PC-3 (cell line): ENCODE results near the gene ADGRL3. TPM values are rescaled to one million over a fixed set of nuclear protein-coding genes. Genes with fewer than 3 reads are reported as not detected.

Experiments used
- ATAC-seq: fragments of 200-7000 bp; cut with Tn5 transposase; 2 replicates; pipeline ENCODE4 v1.9.1; 2020; ENCODE audit warnings: mild to moderate bottlenecking, moderate library complexity
- BruUV-seq: library from RNA; stranded (reverse); fragments of 400-500 nt; replicated peaks from 2 replicates; lab custom pipeline; 2021; lab: Mats Ljungman, UMichigan
- CTCF ChIA-PET: fragments of 300-600 bp; sonication (Branson Sonifier 250); formaldehyde crosslinking; loops from one replicate; lab custom pipeline; 2022; ENCODE audit warnings: antibody characterized with exemption; lab: Charles Lee
- POLR2A ChIA-PET: fragments of 300-600 bp; sonication (Branson Sonifier 250); formaldehyde crosslinking; loops from one replicate; lab custom pipeline; 2022; ENCODE audit warnings: antibody characterized with exemption; ENCODE audit not compliant: unreplicated experiment; lab: Charles Lee
- DNase-seq: peaks from one replicate; pipeline ENCODE4 v3.0.0-alpha.2; 2015
- H2AFZ ChIP-seq: fragments of 300-600 bp; sonication (generic); 2 replicates; pipeline ENCODE4 v1.6.0; 2016; ENCODE audit warnings: antibody characterized with exemption, low read length
- H3F3A ChIP-seq: fragments of 300-600 bp; sonication (generic); one replicate; pipeline ENCODE4 v1.6.0; 2017; ENCODE audit warnings: antibody characterized with exemption, low read length, control low read depth, mild to moderate bottlenecking; ENCODE audit not compliant: unreplicated experiment
- H3K27ac ChIP-seq: fragments of 300-600 bp; sonication (generic); 2 replicates; pipeline ENCODE4 v1.5.1; 2016; ENCODE audit warnings: mild to moderate bottlenecking, low read length
- H3K27me3 ChIP-seq: fragments of 300-600 bp; sonication (generic); 2 replicates; pipeline ENCODE4 v1.6.1; 2016; ENCODE audit warnings: low read length, mixed read lengths
- H3K36me3 ChIP-seq: fragments of 300-600 bp; sonication (generic); 2 replicates; pipeline ENCODE4 v1.6.1; 2016; ENCODE audit warnings: low read depth, mixed run types, low read length, mixed read lengths
- H3K4me1 ChIP-seq: fragments of 300-600 bp; sonication (generic); 2 replicates; pipeline ENCODE4 v1.5.1; 2016; ENCODE audit warnings: low read length; ENCODE audit not compliant: insufficient read depth
- H3K4me2 ChIP-seq: fragments of 300-600 bp; sonication (generic); 2 replicates; pipeline ENCODE4 v1.6.0; 2016; ENCODE audit warnings: low read length
- H3K4me3 ChIP-seq: fragments of 300-600 bp; sonication (generic); 2 replicates; pipeline ENCODE4 v1.5.1; 2016; ENCODE audit warnings: mild to moderate bottlenecking, low read length, mixed read lengths
- H3K79me2 ChIP-seq: fragments of 300-600 bp; sonication (generic); 2 replicates; pipeline ENCODE4 v1.6.1; 2017; ENCODE audit warnings: low read length, mixed read lengths
- H3K9ac ChIP-seq: fragments of 300-600 bp; sonication (generic); 2 replicates; pipeline ENCODE4 v1.6.0; 2016; ENCODE audit warnings: mild to moderate bottlenecking, low read length
- H3K9me2 ChIP-seq: fragments of 300-600 bp; sonication (generic); replicated peaks from 2 replicates; pipeline ENCODE4 v1.6.1; 2016; ENCODE audit warnings: mixed run types, low read length, mixed read lengths
- H3K9me3 ChIP-seq: fragments of 300-600 bp; sonication (generic); 2 replicates; pipeline ENCODE4 v1.6.1; 2016; ENCODE audit warnings: low read length, mixed read lengths
- H4K20me1 ChIP-seq: fragments of 300-600 bp; sonication (generic); 2 replicates; pipeline ENCODE4 v1.6.1; 2016; ENCODE audit warnings: low read length, mixed read lengths
- CTCF ChIP-seq: fragments of 300-600 bp; sonication (generic); conservative IDR thresholded peaks from 2 replicates; pipeline ENCODE4 v1.5.1; 2017; ENCODE audit warnings: antibody characterized with exemption, low read depth, mild to moderate bottlenecking, low read length
- EZH2 ChIP-seq: fragments of 300-600 bp; sonication (generic); IDR thresholded peaks from one replicate; pipeline ENCODE4 v1.6.1; 2017; ENCODE audit warnings: antibody characterized with exemption, mild to moderate bottlenecking, low read length; ENCODE audit not compliant: unreplicated experiment
- EZH2phosphoT487 ChIP-seq: fragments of 300-600 bp; sonication (generic); IDR thresholded peaks from 2 replicates; pipeline ENCODE4 v1.6.1; 2018; ENCODE audit warnings: mild to moderate bottlenecking, antibody characterized with exemption, low read length, borderline replicate concordance
- intact Hi-C: fragments of 100-400 bp; cut with micrococcal nuclease; formaldehyde crosslinking; loops from 2 replicates; pipeline ENCODE4 v1.9.0; 2023
- total RNA-seq: library from RNA; depleted of rRNA; stranded (reverse); fragments of >200 nt; gene quantifications from 2 replicates; pipeline ENCODE4 v1.2.3, GENCODE V29; 2014

The ADGRL3 gene
- total RNA-seq, 1 experiment from 2014 or later = 0.66 TPM

DNA sequence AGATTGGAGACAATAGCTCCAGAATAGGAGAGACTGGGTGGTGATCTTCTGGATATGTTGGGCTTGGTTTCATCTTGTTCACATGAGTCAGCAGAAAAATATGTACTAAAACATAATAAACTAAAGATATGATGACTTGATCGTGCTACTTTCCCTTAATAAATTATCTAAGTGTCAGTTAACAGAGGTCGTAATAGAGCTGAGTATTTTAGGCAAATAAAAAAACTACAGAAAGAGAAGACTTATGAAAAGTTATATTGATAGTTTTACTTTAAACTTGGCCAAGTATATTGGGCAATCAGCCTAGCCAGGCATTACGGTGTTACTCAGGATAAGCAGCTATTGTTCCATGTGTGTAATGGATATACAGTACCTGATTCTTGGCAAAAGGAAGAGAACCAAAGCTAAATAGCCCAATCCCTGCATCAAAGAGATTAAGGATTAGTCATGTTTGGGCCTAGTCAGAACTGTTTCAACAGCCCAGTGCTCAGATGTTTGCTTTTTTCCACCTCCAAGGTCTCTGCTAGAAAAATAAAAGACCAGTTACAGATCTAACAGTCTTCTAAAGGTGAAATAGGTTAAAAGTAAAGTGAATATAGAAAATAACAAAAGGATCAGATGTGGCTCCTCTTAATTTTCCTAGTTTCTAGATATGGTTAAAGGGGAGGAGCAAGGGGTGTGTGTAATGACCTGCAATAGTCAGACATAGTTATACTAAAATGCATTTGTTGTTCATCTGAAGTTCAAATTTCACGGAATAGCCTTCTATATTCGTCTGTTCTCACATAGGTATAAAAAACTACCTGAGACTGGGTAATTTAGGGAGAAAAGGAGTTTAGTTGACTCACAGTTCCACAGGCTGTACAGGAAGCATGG lies 262.6 kb downstream of the ADGRL3 start:
- ChIA-PET POLR2A (interaction anchor here (0.6 kb wide), 2 partner anchors 155 to 489 kb away, joined by 3 to 4 read pairs; no protein-coding TSS in a partner anchor), CTCF (no interaction called here)
- Histone ChIP-seq H3K27me3 (no peaks in the 10 kb centered on the region), H3K4me2 (peak overlapping the region; percentile 78), H3F3A (peaks cover 22% of the 10 kb centered on the region), H3K4me1 (peaks cover 35% of the 10 kb centered on the region), H3K9ac (peak overlapping the region; percentile 58), H3K36me3 (no peaks in the 10 kb centered on the region), H3K9me2 (no peaks in the 10 kb centered on the region), H2AFZ (peak overlapping the region; percentile 48), H3K9me3 (no peaks in the 10 kb centered on the region), H3K27ac (peak overlapping the region; percentile 92), H3K79me2 (no peaks in the 10 kb centered on the region), H3K4me3 (peak overlapping the region; percentile 40; the same call in 1 of the 2 replicates), H4K20me1 (no peaks in the 10 kb centered on the region)
- peak; percentile 96 for ATAC-seq
- BruUV-seq = no TSS peak
- peak; percentile 96 for DNase-seq
- TF ChIP-seq EZH2 (no peak), CTCF (no peak), EZH2phosphoT487 (no peak)
- intact Hi-C loops = loop anchor here (1.0 to 10.0 kb wide), 7 partner anchors 18 to 260 kb away; partner anchors contain the start of gene ADGRL3

GRCh38 chr4:61468024-61468720 lies 268.0 kb downstream of the ADGRL3 start:
- H3K4me2 ChIP-seq = peak overlapping the region; percentile 63
- peak overlapping the region; percentile 50 for H2AFZ ChIP-seq
- TF ChIP-seq CTCF (no peak), EZH2 (no peak), EZH2phosphoT487 (no peak)
- POLR2A ChIA-PET = no interaction called here
- no peaks in the 10 kb centered on the region for H3K79me2 ChIP-seq
- H4K20me1 ChIP-seq = no peaks in the 10 kb centered on the region
- intact Hi-C loops = loop anchor here (1.0 to 10.0 kb wide), 2 partner anchors 44 to 93 kb away; no protein-coding TSS in a partner anchor
- no peaks in the 10 kb centered on the region for H3K9me3 ChIP-seq
- peak overlapping the region; percentile 80 for H3K27ac ChIP-seq
- peaks cover 18% of the 10 kb centered on the region for H3F3A ChIP-seq
- peaks cover 39% of the 10 kb centered on the region for H3K4me1 ChIP-seq
- ATAC-seq (peak; percentile 99), DNase-seq (peak; percentile 99)
- H3K36me3 ChIP-seq = no peaks in the 10 kb centered on the region
- BruUV-seq = no TSS peak
- H3K27me3 ChIP-seq = no peaks in the 10 kb centered on the region
- H3K4me3 ChIP-seq = peak overlapping the region; percentile 11; the same call in 1 of the 2 replicates
- no peaks in the 10 kb centered on the region for H3K9me2 ChIP-seq
- CTCF ChIA-PET = no interaction called here
- H3K9ac ChIP-seq = peak overlapping the region; percentile 16; the same call in 1 of the 2 replicates
